K562 (cell line): Measurements from ENCODE around the gene ANO1. TPM values are rescaled to one million over a fixed set of nuclear protein-coding genes. Genes with fewer than 3 reads are reported as not detected.

Source experiments
- ATAC-seq: fragments of 200-7000 bp; cut with Tn5 transposase; 3 replicates; pipeline ENCODE4 v1.9.1; 2020; ENCODE audit warnings: moderate library complexity
- BruUV-seq: library from RNA; stranded (reverse); fragments of 400-500 nt; replicated peaks from 2 replicates; lab custom pipeline; 2021; lab: Mats Ljungman, UMichigan
- CTCF ChIA-PET: fragments of 300-600 bp; formaldehyde crosslinking; extraction: SDS; loops from one replicate; lab custom pipeline; 2021; ENCODE audit warnings: low intra/inter-chr PET ratio; lab: Yijun Ruan, JAX
- POLR2A ChIA-PET: fragments of 300-600, 350-650 bp; sonication (Branson Sonifier 250); formaldehyde crosslinking; extraction: SDS; loops from one replicate; lab custom pipeline; 2021; ENCODE audit warnings: antibody characterized with exemption, inconsistent platforms; lab: Yijun Ruan, JAX
- DNase-seq, 4 experiments: peaks; one replicate each; pipeline versions ENCODE4 v3.0.0 to v3.0.0-alpha.2; 2011 to 2018; ENCODE audit warnings: low spot score in 3 of 4, mixed read lengths in 3 of 4; ENCODE audit errors: extremely low read depth in 1 of 4
- FAIRE-seq: peaks from 2 replicates; lab custom pipeline; 2011; peaks lifted over from hg19 to GRCh38; lab: Jason Lieb, UNC
- H2AFZ ChIP-seq: 2 replicates; pipeline ENCODE4 v1.6.0; 2011; ENCODE audit warnings: low read depth, low read length, control low read depth, inconsistent platforms
- H3K27ac ChIP-seq: fragments of 200-600 bp; 3 replicates; pipeline ENCODE4 v1.8.0; 2011; ENCODE audit warnings: low read depth, mild to moderate bottlenecking, control low read depth, inconsistent platforms, low read length, moderate library complexity, mixed read lengths; ENCODE audit errors: extremely low read depth
- H3K27me3 ChIP-seq, 2 experiments: fragments of 300-600 bp in 1 of 2; 2 replicates in 1 of 2; 3 replicates in 1 of 2; pipeline versions ENCODE4 v1.6.0 to v1.8.0; 2011; ENCODE audit warnings: inconsistent platforms in 2 of 2, low read length in 2 of 2, mild to moderate bottlenecking in 1 of 2, mixed read lengths in 1 of 2, moderate library complexity in 1 of 2; ENCODE audit not compliant: control insufficient read depth in 2 of 2, insufficient read depth in 2 of 2
- H3K36me3 ChIP-seq: fragments of 300-600 bp; 3 replicates; pipeline ENCODE4 v1.8.0; 2011; ENCODE audit warnings: mild to moderate bottlenecking, low read length, inconsistent platforms; ENCODE audit not compliant: control insufficient read depth, insufficient read depth
- H3K4me1 ChIP-seq, 2 experiments: fragments of 200-600 bp in 1 of 2; replicated peaks in 1 of 2; 2 replicates in 1 of 2; 3 replicates in 1 of 2; pipeline versions ENCODE4 v1.5.1 to v1.8.0; 2011; ENCODE audit warnings: inconsistent platforms in 2 of 2, low read length in 2 of 2, mild to moderate bottlenecking in 1 of 2, mixed read lengths in 1 of 2, moderate library complexity in 1 of 2; ENCODE audit not compliant: control insufficient read depth in 2 of 2, insufficient read depth in 2 of 2
- H3K4me2 ChIP-seq: 2 replicates; pipeline ENCODE4 v1.6.1; 2011; ENCODE audit warnings: low read length, control low read depth, inconsistent platforms, mixed read lengths; ENCODE audit not compliant: insufficient read depth
- H3K4me3 ChIP-seq: fragments of 200-600 bp; sonication (generic), shearing (Covaris generic); 2 replicates; pipeline ENCODE4 v1.5.1; 2016; ENCODE audit warnings: control low read depth, inconsistent platforms
- H3K79me2 ChIP-seq: fragments of 200-600 bp; 3 replicates; pipeline ENCODE4 v1.8.0; 2011; ENCODE audit warnings: low read length, inconsistent platforms; ENCODE audit not compliant: control insufficient read depth, insufficient read depth
- H3K9ac ChIP-seq, 2 experiments: 2 replicates each; pipeline versions ENCODE4 v1.6.0 to v1.6.1; 2011; ENCODE audit warnings: low read depth in 2 of 2, low read length in 2 of 2, control low read depth in 1 of 2, inconsistent platforms in 1 of 2, mild to moderate bottlenecking in 1 of 2, mixed read lengths in 1 of 2; ENCODE audit not compliant: insufficient read depth in 1 of 2
- H3K9me1 ChIP-seq: one replicate; pipeline ENCODE4 v1.6.0; 2011; ENCODE audit warnings: inconsistent platforms, mild to moderate bottlenecking, low read length, moderate library complexity; ENCODE audit not compliant: control insufficient read depth, insufficient read depth
- H3K9me3 ChIP-seq: replicated peaks from 2 replicates; pipeline ENCODE4 v1.5.1; 2011; ENCODE audit warnings: low read depth, low read length, inconsistent platforms; ENCODE audit not compliant: control insufficient read depth, insufficient read depth
- H4K20me1 ChIP-seq: replicated peaks from 2 replicates; pipeline ENCODE4 v1.6.1; 2011; ENCODE audit warnings: low read length, inconsistent platforms, mixed read lengths; ENCODE audit not compliant: control insufficient read depth, insufficient read depth
- BHLHE40 ChIP-seq: IDR thresholded peaks from 2 replicates; pipeline ENCODE4 v1.6.1; 2011; ENCODE audit warnings: low read length, improper control_type of control experiment
- ETV5 ChIP-seq: sonication (generic); formaldehyde crosslinking; IDR thresholded peaks from 2 replicates; pipeline ENCODE4 v1.4.0; 2020; ENCODE audit warnings: low read depth, mild to moderate bottlenecking, missing genetic modification reagents
- HNRNPLL ChIP-seq: fragments of 200-400 bp; formaldehyde crosslinking; IDR thresholded peaks from 2 replicates; pipeline ENCODE4 v1.6.1; 2017; ENCODE audit warnings: low read length, low read depth, mild to moderate bottlenecking; ENCODE audit not compliant: poor library complexity, severe bottlenecking
- MYC ChIP-seq, 2 experiments: fragments of 250-450 bp in 1 of 2; sonication (Bioruptor Pico) in 1 of 2; IDR thresholded peaks; 2 replicates each; pipeline versions ENCODE4 v1.5.1 to v1.6.1; 2012 to 2021; ENCODE audit warnings: low read depth in 2 of 2, borderline replicate concordance in 1 of 2, improper control_type of control experiment in 1 of 2, low read length in 1 of 2, mild to moderate bottlenecking in 1 of 2, moderate library complexity in 1 of 2
- PCBP2 ChIP-seq: fragments of 200-400 bp; formaldehyde crosslinking; IDR thresholded peaks from 2 replicates; pipeline ENCODE4 v1.6.1; 2018; ENCODE audit warnings: low read length, low read depth, mild to moderate bottlenecking, moderate library complexity; ENCODE audit not compliant: poor library complexity, severe bottlenecking
- POU5F1 ChIP-seq: fragments of 150-350 bp; IDR thresholded peaks from 2 replicates; pipeline ENCODE4 v1.6.1; 2014; ENCODE audit warnings: borderline replicate concordance, low read length, low read depth, mild to moderate bottlenecking; ENCODE audit not compliant: partially characterized antibody
- ZNF384 ChIP-seq: IDR thresholded peaks from 2 replicates; pipeline ENCODE4 v1.6.1; 2012; ENCODE audit warnings: low read depth, low read length, improper control_type of control experiment
- ZNF696 ChIP-seq: fragments of 250-450 bp; sonication (Bioruptor Pico); conservative IDR thresholded peaks from 2 replicates; pipeline ENCODE4 v1.4.0; 2020; ENCODE audit warnings: mild to moderate bottlenecking, moderate library complexity
- WGBS: fragments of 100-300 bp; shearing (Covaris generic); methylation state at CpG from one replicate; pipeline ENCODE4 v1.1.6; 2016; ENCODE audit warnings: low coverage, mixed read lengths; ENCODE audit not compliant: insufficient coverage; ENCODE audit errors: missing lambda C conversion rate; 5-methylcytosine and 5-hydroxymethylcytosine counted together
- in situ Hi-C: fragments of 300-500 bp; cut with MboI; formaldehyde crosslinking; loops from 4 replicates; pipeline ENCODE4 v1.15.0; 2018; ENCODE audit warnings: inconsistent platforms, mixed read lengths
- intact Hi-C: fragments of 100-400 bp; cut with micrococcal nuclease; formaldehyde crosslinking; loops from 2 replicates; pipeline ENCODE4 v1.14.2; 2022
- polyA plus RNA-seq, 8 experiments: library from polyadenylated mRNA; depleted of rRNA in 4 of 8; stranded (reverse) in 5 of 8; unstranded in 3 of 8; fragments of >200 nt; fragmentation: Nextera tagmentation in 2 of 8; fragmentation: Illumina TruSeq in 1 of 8; extraction: Ambion mirVana in 2 of 8; extraction: Trizol in 1 of 8; gene quantifications; 2 replicates each; pipeline versions ENCODE4 v1.2.1 to v1.2.3, GENCODE V29; 2011 to 2014; ENCODE audit warnings: inconsistent platforms in 1 of 8, missing spikeins in 1 of 8
- total RNA-seq, 7 experiments: library from RNA; depleted of rRNA in 6 of 7; stranded (reverse); fragments of >200 nt in 6 of 7; fragmentation: Illumina TruSeq in 2 of 7; extraction: Trizol in 2 of 7; gene quantifications; 2 replicates each; pipeline versions ENCODE4 v1.2.1 to v1.2.3, GENCODE V29; 2011 to 2021; ENCODE audit warnings: low replicate concordance in 1 of 7
- TF ChIP-seq, protein P1 (sequence below): fragments of 250-450 bp; sonication (Bioruptor Pico); IDR thresholded peaks from 2 replicates; pipeline ENCODE4 v1.8.0; 2022; ENCODE audit warnings: inconsistent platforms, mild to moderate bottlenecking, moderate library complexity, borderline replicate concordance
- TF ChIP-seq, protein P2 (sequence below): sonication (generic); formaldehyde crosslinking; IDR thresholded peaks from 2 replicates; pipeline ENCODE4 v1.8.0; 2022; ENCODE audit warnings: mild to moderate bottlenecking, low read depth, missing genetic modification reagents

The ANO1 gene
- total and polyA plus RNA-seq, 9 of the 15 experiments (the other 6 are each of a cell fraction or from before 2014, with no cell fraction given), result not detected

DNA sequence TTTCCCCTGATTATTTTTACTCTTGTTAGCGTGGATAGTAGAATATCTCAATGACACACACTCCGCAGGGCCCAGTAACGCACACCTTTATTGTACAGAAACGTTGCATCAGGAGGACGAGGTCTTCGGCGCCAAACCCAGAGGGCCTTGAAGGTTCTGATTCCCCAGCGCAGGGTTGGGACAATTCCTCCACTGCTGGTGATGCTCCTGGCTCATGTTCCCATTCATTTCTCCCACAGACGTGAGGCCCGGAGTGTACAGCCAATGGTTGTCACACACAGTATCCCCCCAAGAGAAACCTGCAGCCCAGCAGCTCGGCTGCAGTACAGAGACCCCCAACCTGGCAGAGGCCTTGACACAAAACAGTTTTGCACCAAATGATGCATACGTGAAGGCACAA is 6.1 kb upstream of the ANO1 start:
- no peak for FAIRE-seq

More for the DNA sequence above, 6.1 kb upstream of the ANO1 start:
- DNase-seq (no peak), ATAC-seq (no peak)
- Histone ChIP-seq H3K4me1 (no peaks in the 10 kb centered on the region; a peak in 1 of 5 replicates), H3K9me1 (no peaks in the 10 kb centered on the region), H3K9ac (no peak overlapping the region), H3K27ac (no peak overlapping the region), H3K27me3 (peaks cover 57 to 92% of the 10 kb centered on the region in 2 experiments), H4K20me1 (peaks cover 9% of the 10 kb centered on the region), H3K79me2 (no peaks in the 10 kb centered on the region), H3K9me3 (no peaks in the 10 kb centered on the region), H3K4me2 (no peak overlapping the region), H3K4me3 (no peak overlapping the region), H2AFZ (no peak overlapping the region), H3K36me3 (no peaks in the 10 kb centered on the region)
- ChIA-PET POLR2A (no interaction called here), CTCF (no interaction called here)
- 1% methylated on average over 12 of the region's 12 CpGs for WGBS
- intact Hi-C loops, result no loop called here
- TF ChIP-seq ETV5 (no peak), PCBP2 (no peak), BHLHE40 (no peak), MYC (IDR thresholded peaks at IDR 0.05; ENCODE audit: low read depth, low read length) (no peak), MYC (CRISPR knock-in tag; IDR thresholded peaks at IDR 0.05; ENCODE audit: borderline replicate concordance, low read depth) (no peak), HNRNPLL (no peak), ZNF384 (no peak), POU5F1 (no peak), ZNF696 (no peak)
- TF ChIP-seq, protein P1, sequence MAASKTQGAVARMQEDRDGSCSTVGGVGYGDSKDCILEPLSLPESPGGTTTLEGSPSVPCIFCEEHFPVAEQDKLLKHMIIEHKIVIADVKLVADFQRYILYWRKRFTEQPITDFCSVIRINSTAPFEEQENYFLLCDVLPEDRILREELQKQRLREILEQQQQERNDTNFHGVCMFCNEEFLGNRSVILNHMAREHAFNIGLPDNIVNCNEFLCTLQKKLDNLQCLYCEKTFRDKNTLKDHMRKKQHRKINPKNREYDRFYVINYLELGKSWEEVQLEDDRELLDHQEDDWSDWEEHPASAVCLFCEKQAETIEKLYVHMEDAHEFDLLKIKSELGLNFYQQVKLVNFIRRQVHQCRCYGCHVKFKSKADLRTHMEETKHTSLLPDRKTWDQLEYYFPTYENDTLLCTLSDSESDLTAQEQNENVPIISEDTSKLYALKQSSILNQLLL (CRISPR knock-in tag), result no peak
- TF ChIP-seq, protein P2, sequence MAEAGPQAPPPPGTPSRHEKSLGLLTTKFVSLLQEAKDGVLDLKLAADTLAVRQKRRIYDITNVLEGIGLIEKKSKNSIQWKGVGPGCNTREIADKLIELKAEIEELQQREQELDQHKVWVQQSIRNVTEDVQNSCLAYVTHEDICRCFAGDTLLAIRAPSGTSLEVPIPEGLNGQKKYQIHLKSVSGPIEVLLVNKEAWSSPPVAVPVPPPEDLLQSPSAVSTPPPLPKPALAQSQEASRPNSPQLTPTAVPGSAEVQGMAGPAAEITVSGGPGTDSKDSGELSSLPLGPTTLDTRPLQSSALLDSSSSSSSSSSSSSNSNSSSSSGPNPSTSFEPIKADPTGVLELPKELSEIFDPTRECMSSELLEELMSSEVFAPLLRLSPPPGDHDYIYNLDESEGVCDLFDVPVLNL, result no peak
- no TSS peak for BruUV-seq
- in situ Hi-C loops, result loop anchor here (5.0 kb wide), 1 partner anchor 75 kb away; no protein-coding TSS in a partner anchor
